HCT116 (cell line): ENCODE results near the gene INPP5D.

ENCODE experiments used
- CEBPB ChIP-seq: IDR thresholded peaks from 2 replicates; pipeline ENCODE4 v1.6.1; 2012; ENCODE audit warnings: low read depth
- EGR1 ChIP-seq: IDR thresholded peaks from 2 replicates; pipeline ENCODE4 v1.6.1; 2012; ENCODE audit warnings: low read depth
- EZH2 ChIP-seq: fragments of 200-600 bp; sonication (generic); IDR thresholded peaks from 2 replicates; pipeline ENCODE4 v1.6.1; 2017; ENCODE audit warnings: antibody characterized with exemption, mixed run types
- EZH2phosphoT487 ChIP-seq: fragments of 200-600 bp; IDR thresholded peaks from 2 replicates; pipeline ENCODE4 v1.6.1; 2018; ENCODE audit warnings: antibody characterized with exemption, borderline replicate concordance
- JUND ChIP-seq: IDR thresholded peaks from 2 replicates; pipeline ENCODE4 v1.6.1; 2012
- POLR2A ChIP-seq: IDR thresholded peaks from 2 replicates; pipeline ENCODE4 v1.7.0; 2011; ENCODE audit warnings: borderline replicate concordance; ENCODE audit not compliant: insufficient read depth, insufficient read length; ENCODE audit errors: extremely low read depth
- RAD21 ChIP-seq: IDR thresholded peaks from 2 replicates; pipeline ENCODE4 v1.6.1; 2012; ENCODE audit warnings: low read depth, mild to moderate bottlenecking
- REST ChIP-seq: IDR thresholded peaks from 2 replicates; pipeline ENCODE4 v1.6.1; 2012; ENCODE audit warnings: low read depth
- SIN3A ChIP-seq: IDR thresholded peaks from 2 replicates; pipeline ENCODE4 v1.6.1; 2012; ENCODE audit warnings: low read depth
- SP1 ChIP-seq: IDR thresholded peaks from 2 replicates; pipeline ENCODE4 v1.6.1; 2012; ENCODE audit warnings: low read depth
- TF ChIP-seq, protein P1 (sequence below): IDR thresholded peaks from 2 replicates; pipeline ENCODE4 v1.6.1; 2011; ENCODE audit warnings: mild to moderate bottlenecking, low read length, moderate library complexity; ENCODE audit not compliant: insufficient replicate concordance; ENCODE audit errors: extremely low read depth
- TF ChIP-seq, protein P2 (sequence below), 3 experiments: fragments of 200-600 bp in 1 of 3; sonication (generic) in 1 of 3; IDR thresholded peaks in 2 of 3; conservative IDR thresholded peaks in 1 of 3; 2 replicates each; pipeline ENCODE4 v1.5.1; 2012 to 2017; ENCODE audit warnings: low read depth in 2 of 3, low read length in 2 of 3, antibody characterized with exemption in 1 of 3, borderline replicate concordance in 1 of 3, control low read depth in 1 of 3, mild to moderate bottlenecking in 1 of 3, mixed read lengths in 1 of 3, mixed run types in 1 of 3, moderate library complexity in 1 of 3; ENCODE audit not compliant: insufficient read depth in 1 of 3

- no peak for TF ChIP-seq SIN3A
- TF ChIP-seq, protein P1, sequence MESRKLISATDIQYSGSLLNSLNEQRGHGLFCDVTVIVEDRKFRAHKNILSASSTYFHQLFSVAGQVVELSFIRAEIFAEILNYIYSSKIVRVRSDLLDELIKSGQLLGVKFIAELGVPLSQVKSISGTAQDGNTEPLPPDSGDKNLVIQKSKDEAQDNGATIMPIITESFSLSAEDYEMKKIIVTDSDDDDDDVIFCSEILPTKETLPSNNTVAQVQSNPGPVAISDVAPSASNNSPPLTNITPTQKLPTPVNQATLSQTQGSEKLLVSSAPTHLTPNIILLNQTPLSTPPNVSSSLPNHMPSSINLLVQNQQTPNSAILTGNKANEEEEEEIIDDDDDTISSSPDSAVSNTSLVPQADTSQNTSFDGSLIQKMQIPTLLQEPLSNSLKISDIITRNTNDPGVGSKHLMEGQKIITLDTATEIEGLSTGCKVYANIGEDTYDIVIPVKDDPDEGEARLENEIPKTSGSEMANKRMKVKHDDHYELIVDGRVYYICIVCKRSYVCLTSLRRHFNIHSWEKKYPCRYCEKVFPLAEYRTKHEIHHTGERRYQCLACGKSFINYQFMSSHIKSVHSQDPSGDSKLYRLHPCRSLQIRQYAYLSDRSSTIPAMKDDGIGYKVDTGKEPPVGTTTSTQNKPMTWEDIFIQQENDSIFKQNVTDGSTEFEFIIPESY = no peak
- TF ChIP-seq POLR2A = no peak
- TF ChIP-seq EZH2 = no peak
- TF ChIP-seq, protein P2, sequence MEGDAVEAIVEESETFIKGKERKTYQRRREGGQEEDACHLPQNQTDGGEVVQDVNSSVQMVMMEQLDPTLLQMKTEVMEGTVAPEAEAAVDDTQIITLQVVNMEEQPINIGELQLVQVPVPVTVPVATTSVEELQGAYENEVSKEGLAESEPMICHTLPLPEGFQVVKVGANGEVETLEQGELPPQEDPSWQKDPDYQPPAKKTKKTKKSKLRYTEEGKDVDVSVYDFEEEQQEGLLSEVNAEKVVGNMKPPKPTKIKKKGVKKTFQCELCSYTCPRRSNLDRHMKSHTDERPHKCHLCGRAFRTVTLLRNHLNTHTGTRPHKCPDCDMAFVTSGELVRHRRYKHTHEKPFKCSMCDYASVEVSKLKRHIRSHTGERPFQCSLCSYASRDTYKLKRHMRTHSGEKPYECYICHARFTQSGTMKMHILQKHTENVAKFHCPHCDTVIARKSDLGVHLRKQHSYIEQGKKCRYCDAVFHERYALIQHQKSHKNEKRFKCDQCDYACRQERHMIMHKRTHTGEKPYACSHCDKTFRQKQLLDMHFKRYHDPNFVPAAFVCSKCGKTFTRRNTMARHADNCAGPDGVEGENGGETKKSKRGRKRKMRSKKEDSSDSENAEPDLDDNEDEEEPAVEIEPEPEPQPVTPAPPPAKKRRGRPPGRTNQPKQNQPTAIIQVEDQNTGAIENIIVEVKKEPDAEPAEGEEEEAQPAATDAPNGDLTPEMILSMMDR (IDR thresholded peaks at IDR 0.05 in 2 of 3, conservative IDR thresholded peaks at IDR 0.05 in 1 of 3; ENCODE audit: borderline replicate concordance in 1 of 3, insufficient read depth in 1 of 3, low read depth in 2 of 3, low read length in 2 of 3) = no peak
- no peak for TF ChIP-seq EZH2phosphoT487
- TF ChIP-seq REST = no peak
- no peak for TF ChIP-seq RAD21
- TF ChIP-seq CEBPB = no peak
- no peak for TF ChIP-seq SP1
- TF ChIP-seq EGR1 = no peak
- no peak for TF ChIP-seq JUND
Measured at GRCh38 chr2:233156001-233156400, 95.9 kb downstream of the INPP5D start.
